Measurements from ENCODE around the gene DPY19L3. TPM values are rescaled to one million over a fixed set of nuclear protein-coding genes. Genes with fewer than 3 reads are reported as not detected.

Gene DPY19L3
- total and polyA plus RNA-seq, 2 experiments from 2014 or later = 12.5 to 64.3 TPM

- H3K4me1 ChIP-seq (ENCODE audit: low read depth) = peaks cover 14% of the 10 kb centered on the region
- no peaks in the 10 kb centered on the region for H3K9me3 ChIP-seq (ENCODE audit: low read depth)
- no peaks in the 10 kb centered on the region for H3K27me3 ChIP-seq
- DNase-seq (ENCODE audit: low read depth in 1 of 2, low spot score in 1 of 2) = no peak
- no peaks in the 10 kb centered on the region for H3K36me3 ChIP-seq
- TF ChIP-seq CTCF (IDR thresholded peaks at IDR 0.05; ENCODE audit: low read depth, low read length) = no peak
- no peak overlapping the region for H3K4me3 ChIP-seq
- no peak overlapping the region for H3K27ac ChIP-seq
These were observed 9.4 kb upstream of the DPY19L3 start for GRCh38 chr19:32396046-32396652.

- no peak for TF ChIP-seq CTCF (IDR thresholded peaks at IDR 0.05; ENCODE audit: low read depth, low read length)
- H3K36me3 ChIP-seq = no peaks in the 10 kb centered on the region
- H3K4me1 ChIP-seq (ENCODE audit: low read depth) = peaks cover 10% of the 10 kb centered on the region
- peak in 1 of 2 donors; percentile 78 for DNase-seq (ENCODE audit: low read depth in 1 of 2, low spot score in 1 of 2)
- peak overlapping the region; percentile 10 for H3K27ac ChIP-seq
- no peaks in the 10 kb centered on the region for H3K9me3 ChIP-seq (ENCODE audit: low read depth)
- H3K27me3 ChIP-seq = no peaks in the 10 kb centered on the region
- H3K4me3 ChIP-seq = no peak overlapping the region
These were observed 7.9 kb upstream of the DPY19L3 start for GRCh38 chr19:32397671-32398101.

GRCh38 chr19:32401992-32402391 is 3.6 kb upstream of the DPY19L3 start:
- H3K27ac ChIP-seq = no peak overlapping the region
- TF ChIP-seq CTCF (IDR thresholded peaks at IDR 0.05; ENCODE audit: low read depth, low read length) = no peak
- no peak for DNase-seq (ENCODE audit: low read depth in 1 of 2, low spot score in 1 of 2)

GRCh38 chr19:32403291-32403995 is 2.1 kb upstream of the DPY19L3 start:
- Histone ChIP-seq H3K27ac (no peak overlapping the region), H3K4me3 (peak overlapping the region; percentile 6), H3K9me3 (ENCODE audit: low read depth) (no peaks in the 10 kb centered on the region), H3K4me1 (ENCODE audit: low read depth) (peaks cover 19% of the 10 kb centered on the region), H3K27me3 (no peaks in the 10 kb centered on the region), H3K36me3 (no peaks in the 10 kb centered on the region)
- TF ChIP-seq CTCF (IDR thresholded peaks at IDR 0.05; ENCODE audit: low read depth, low read length) = no peak
- DNase-seq (ENCODE audit: low read depth in 1 of 2, low spot score in 1 of 2) = peak in 1 of 2 donors; percentile 10

More at GRCh38 chr19:32401992-32402391, 3.6 kb upstream of the DPY19L3 start:
- H3K4me1 ChIP-seq (ENCODE audit: low read depth) = peaks cover 19% of the 10 kb centered on the region
- H3K36me3 ChIP-seq = no peaks in the 10 kb centered on the region
- H3K9me3 ChIP-seq (ENCODE audit: low read depth) = no peaks in the 10 kb centered on the region
- H3K4me3 ChIP-seq = no peak overlapping the region
- H3K27me3 ChIP-seq = no peaks in the 10 kb centered on the region

GRCh38 chr19:32404213-32404932 is 1.2 kb upstream of the DPY19L3 start:
- no peaks in the 10 kb centered on the region for H3K36me3 ChIP-seq
- H3K27ac ChIP-seq = peak overlapping the region; percentile 97
- TF ChIP-seq CTCF (IDR thresholded peaks at IDR 0.05; ENCODE audit: low read depth, low read length) = no peak
- no peaks in the 10 kb centered on the region for H3K9me3 ChIP-seq (ENCODE audit: low read depth)
- peak overlapping the region; percentile 62 for H3K4me3 ChIP-seq
- peaks cover 19% of the 10 kb centered on the region for H3K4me1 ChIP-seq (ENCODE audit: low read depth)
- no peaks in the 10 kb centered on the region for H3K27me3 ChIP-seq
- DNase-seq (ENCODE audit: low read depth in 1 of 2, low spot score in 1 of 2) = peak in 1 of 2 donors; percentile 42
